SU-DHL-6 (cell line): Measurements from ENCODE around the gene VAV3.

Source experiments
- EZH2phosphoT487 ChIP-seq: fragments of 200-600 bp; sonication (generic), shearing (Covaris generic); conservative IDR thresholded peaks from 2 replicates; pipeline ENCODE4 v1.6.1; 2018; ENCODE audit warnings: mild to moderate bottlenecking, antibody characterized with exemption, low read length, moderate library complexity, mixed read lengths
- TF ChIP-seq, protein P1 (sequence below): fragments of 200-600 bp; sonication (generic); IDR thresholded peaks from one replicate; pipeline ENCODE4 v1.5.1; 2017; ENCODE audit warnings: antibody characterized with exemption, mild to moderate bottlenecking, low read length, moderate library complexity; ENCODE audit not compliant: insufficient read depth, poor library complexity, severe bottlenecking

- TF ChIP-seq, protein P1, sequence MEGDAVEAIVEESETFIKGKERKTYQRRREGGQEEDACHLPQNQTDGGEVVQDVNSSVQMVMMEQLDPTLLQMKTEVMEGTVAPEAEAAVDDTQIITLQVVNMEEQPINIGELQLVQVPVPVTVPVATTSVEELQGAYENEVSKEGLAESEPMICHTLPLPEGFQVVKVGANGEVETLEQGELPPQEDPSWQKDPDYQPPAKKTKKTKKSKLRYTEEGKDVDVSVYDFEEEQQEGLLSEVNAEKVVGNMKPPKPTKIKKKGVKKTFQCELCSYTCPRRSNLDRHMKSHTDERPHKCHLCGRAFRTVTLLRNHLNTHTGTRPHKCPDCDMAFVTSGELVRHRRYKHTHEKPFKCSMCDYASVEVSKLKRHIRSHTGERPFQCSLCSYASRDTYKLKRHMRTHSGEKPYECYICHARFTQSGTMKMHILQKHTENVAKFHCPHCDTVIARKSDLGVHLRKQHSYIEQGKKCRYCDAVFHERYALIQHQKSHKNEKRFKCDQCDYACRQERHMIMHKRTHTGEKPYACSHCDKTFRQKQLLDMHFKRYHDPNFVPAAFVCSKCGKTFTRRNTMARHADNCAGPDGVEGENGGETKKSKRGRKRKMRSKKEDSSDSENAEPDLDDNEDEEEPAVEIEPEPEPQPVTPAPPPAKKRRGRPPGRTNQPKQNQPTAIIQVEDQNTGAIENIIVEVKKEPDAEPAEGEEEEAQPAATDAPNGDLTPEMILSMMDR, result no peak
- TF ChIP-seq EZH2phosphoT487, result no peak
These were observed 21.3 kb downstream of the VAV3 start for GRCh38 chr1:107943694-107944093.
